GM12878 (cell line): ENCODE results near the gene RAPGEF6.

Source experiments
- E2F4 ChIP-seq: IDR thresholded peaks from 2 replicates; pipeline ENCODE4 v1.6.1; 2012; ENCODE audit warnings: low read depth, low read length, improper control_type of control experiment
- GABPA ChIP-seq: IDR thresholded peaks from 2 replicates; pipeline ENCODE4 v1.6.1; 2014; ENCODE audit warnings: antibody characterized with exemption, low read depth, mild to moderate bottlenecking, inconsistent platforms
- HCFC1 ChIP-seq: fragments of 150-350 bp; IDR thresholded peaks from 2 replicates; pipeline ENCODE4 v1.6.1; 2014; ENCODE audit warnings: low read length
- HDAC6 ChIP-seq: fragments of 200-600 bp; sonication (generic); IDR thresholded peaks from one replicate; pipeline ENCODE4 v1.8.0; 2017; ENCODE audit warnings: antibody characterized with exemption; ENCODE audit not compliant: unreplicated experiment
- MEF2A ChIP-seq: IDR thresholded peaks from 2 replicates; pipeline ENCODE4 v1.6.1; 2011; ENCODE audit warnings: low read depth, mild to moderate bottlenecking, low read length, moderate library complexity; ENCODE audit not compliant: insufficient read depth
- SP1 ChIP-seq: IDR thresholded peaks from one replicate; pipeline ENCODE4 v1.6.1; 2011; ENCODE audit warnings: low read depth, low read length
- TCF12 ChIP-seq: IDR thresholded peaks from 2 replicates; pipeline ENCODE4 v1.6.1; 2011; ENCODE audit warnings: low read depth, mild to moderate bottlenecking, low read length

GRCh38 chr5:131545845-131546244 is 89.2 kb downstream of the RAPGEF6 start:
- TF ChIP-seq TCF12 (no peak), HDAC6 (no peak), GABPA (no peak), E2F4 (no peak), MEF2A (no peak), HCFC1 (no peak), SP1 (no peak)
